PC-3 (cell line): ENCODE results near the gene KNCN. TPM values are rescaled to one million over a fixed set of nuclear protein-coding genes. Genes with fewer than 3 reads are reported as not detected.

Experiments
- ATAC-seq: fragments of 200-7000 bp; cut with Tn5 transposase; 2 replicates; pipeline ENCODE4 v1.9.1; 2020; ENCODE audit warnings: mild to moderate bottlenecking, moderate library complexity
- BruUV-seq: library from RNA; stranded (reverse); fragments of 400-500 nt; replicated peaks from 2 replicates; lab custom pipeline; 2021; lab: Mats Ljungman, UMichigan
- CTCF ChIA-PET: fragments of 300-600 bp; sonication (Branson Sonifier 250); formaldehyde crosslinking; loops from one replicate; lab custom pipeline; 2022; ENCODE audit warnings: antibody characterized with exemption; lab: Charles Lee
- POLR2A ChIA-PET: fragments of 300-600 bp; sonication (Branson Sonifier 250); formaldehyde crosslinking; loops from one replicate; lab custom pipeline; 2022; ENCODE audit warnings: antibody characterized with exemption; ENCODE audit not compliant: unreplicated experiment; lab: Charles Lee
- DNase-seq: peaks from one replicate; pipeline ENCODE4 v3.0.0-alpha.2; 2015
- H2AFZ ChIP-seq: fragments of 300-600 bp; sonication (generic); 2 replicates; pipeline ENCODE4 v1.6.0; 2016; ENCODE audit warnings: antibody characterized with exemption, low read length
- H3F3A ChIP-seq: fragments of 300-600 bp; sonication (generic); one replicate; pipeline ENCODE4 v1.6.0; 2017; ENCODE audit warnings: antibody characterized with exemption, low read length, control low read depth, mild to moderate bottlenecking; ENCODE audit not compliant: unreplicated experiment
- H3K27ac ChIP-seq: fragments of 300-600 bp; sonication (generic); 2 replicates; pipeline ENCODE4 v1.5.1; 2016; ENCODE audit warnings: mild to moderate bottlenecking, low read length
- H3K27me3 ChIP-seq: fragments of 300-600 bp; sonication (generic); 2 replicates; pipeline ENCODE4 v1.6.1; 2016; ENCODE audit warnings: low read length, mixed read lengths
- H3K36me3 ChIP-seq: fragments of 300-600 bp; sonication (generic); 2 replicates; pipeline ENCODE4 v1.6.1; 2016; ENCODE audit warnings: low read depth, mixed run types, low read length, mixed read lengths
- H3K4me1 ChIP-seq: fragments of 300-600 bp; sonication (generic); 2 replicates; pipeline ENCODE4 v1.5.1; 2016; ENCODE audit warnings: low read length; ENCODE audit not compliant: insufficient read depth
- H3K4me2 ChIP-seq: fragments of 300-600 bp; sonication (generic); 2 replicates; pipeline ENCODE4 v1.6.0; 2016; ENCODE audit warnings: low read length
- H3K4me3 ChIP-seq: fragments of 300-600 bp; sonication (generic); 2 replicates; pipeline ENCODE4 v1.5.1; 2016; ENCODE audit warnings: mild to moderate bottlenecking, low read length, mixed read lengths
- H3K79me2 ChIP-seq: fragments of 300-600 bp; sonication (generic); 2 replicates; pipeline ENCODE4 v1.6.1; 2017; ENCODE audit warnings: low read length, mixed read lengths
- H3K9ac ChIP-seq: fragments of 300-600 bp; sonication (generic); 2 replicates; pipeline ENCODE4 v1.6.0; 2016; ENCODE audit warnings: mild to moderate bottlenecking, low read length
- H3K9me2 ChIP-seq: fragments of 300-600 bp; sonication (generic); replicated peaks from 2 replicates; pipeline ENCODE4 v1.6.1; 2016; ENCODE audit warnings: mixed run types, low read length, mixed read lengths
- H3K9me3 ChIP-seq: fragments of 300-600 bp; sonication (generic); 2 replicates; pipeline ENCODE4 v1.6.1; 2016; ENCODE audit warnings: low read length, mixed read lengths
- H4K20me1 ChIP-seq: fragments of 300-600 bp; sonication (generic); 2 replicates; pipeline ENCODE4 v1.6.1; 2016; ENCODE audit warnings: low read length, mixed read lengths
- CTCF ChIP-seq: fragments of 300-600 bp; sonication (generic); conservative IDR thresholded peaks from 2 replicates; pipeline ENCODE4 v1.5.1; 2017; ENCODE audit warnings: antibody characterized with exemption, low read depth, mild to moderate bottlenecking, low read length
- EZH2 ChIP-seq: fragments of 300-600 bp; sonication (generic); IDR thresholded peaks from one replicate; pipeline ENCODE4 v1.6.1; 2017; ENCODE audit warnings: antibody characterized with exemption, mild to moderate bottlenecking, low read length; ENCODE audit not compliant: unreplicated experiment
- EZH2phosphoT487 ChIP-seq: fragments of 300-600 bp; sonication (generic); IDR thresholded peaks from 2 replicates; pipeline ENCODE4 v1.6.1; 2018; ENCODE audit warnings: mild to moderate bottlenecking, antibody characterized with exemption, low read length, borderline replicate concordance
- intact Hi-C: fragments of 100-400 bp; cut with micrococcal nuclease; formaldehyde crosslinking; loops from 2 replicates; pipeline ENCODE4 v1.9.0; 2023
- total RNA-seq: library from RNA; depleted of rRNA; stranded (reverse); fragments of >200 nt; gene quantifications from 2 replicates; pipeline ENCODE4 v1.2.3, GENCODE V29; 2014

KNCN gene
- total RNA-seq, 1 experiment from 2014 or later, result not detected

- no peaks in the 10 kb centered on the region for H3K27me3 ChIP-seq
- CTCF ChIA-PET, result no interaction called here
- H3K27ac ChIP-seq, result no peak overlapping the region
- TF ChIP-seq EZH2, result no peak
- TF ChIP-seq EZH2phosphoT487, result no peak
- TF ChIP-seq CTCF, result no peak
- no peaks in the 10 kb centered on the region for H4K20me1 ChIP-seq
- no peaks in the 10 kb centered on the region for H3K4me1 ChIP-seq
- no peaks in the 10 kb centered on the region for H3F3A ChIP-seq
- no peaks in the 10 kb centered on the region for H3K36me3 ChIP-seq
- no TSS peak for BruUV-seq
- H3K79me2 ChIP-seq, result no peaks in the 10 kb centered on the region
- POLR2A ChIA-PET, result no interaction called here
- H3K9me2 ChIP-seq, result no peaks in the 10 kb centered on the region
- no peak overlapping the region for H3K9ac ChIP-seq
- ATAC-seq, result no peak
- H3K4me2 ChIP-seq, result no peak overlapping the region
- intact Hi-C loops, result no loop called here
- H3K4me3 ChIP-seq, result no peak overlapping the region
- no peaks in the 10 kb centered on the region for H3K9me3 ChIP-seq
- no peak for DNase-seq
- no peak overlapping the region for H2AFZ ChIP-seq
Observed at GRCh38 chr1:46545784-46546183, 5.7 kb downstream of the KNCN start.

DNA sequence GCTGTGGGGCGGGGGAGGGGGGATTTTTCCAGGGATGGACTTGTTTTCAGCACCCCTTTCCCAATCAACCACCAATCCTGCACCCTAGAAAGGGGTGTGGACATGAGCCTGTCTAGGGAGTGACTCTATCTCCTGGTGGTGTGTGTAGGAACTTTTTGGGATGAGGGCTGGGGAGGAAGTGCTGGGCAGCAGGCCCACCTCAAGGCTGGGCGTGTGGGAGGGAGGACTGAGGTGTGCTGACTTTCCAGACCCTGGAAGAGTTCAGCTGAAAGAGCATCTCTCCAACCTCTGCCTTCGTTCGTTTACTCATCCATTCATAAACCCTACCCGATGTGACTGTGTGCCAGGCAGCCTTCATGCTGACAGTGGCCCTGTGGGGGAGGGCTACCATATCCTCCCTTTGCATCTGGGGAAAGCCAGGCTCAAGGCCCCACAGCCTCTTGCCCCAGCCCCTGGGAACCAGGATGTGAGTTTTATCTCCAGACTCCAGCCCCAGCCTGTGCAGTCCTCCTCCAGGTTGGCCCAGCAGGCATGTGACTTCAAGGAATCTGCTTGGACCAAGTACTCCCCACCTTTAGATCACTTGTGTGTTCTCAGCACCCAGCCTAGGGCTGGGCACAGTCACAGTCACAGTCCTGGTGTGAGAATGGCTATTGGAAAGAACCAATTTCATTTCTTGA lies 6.7 kb downstream of the KNCN start:
- Histone ChIP-seq H4K20me1 (no peaks in the 10 kb centered on the region), H3K4me3 (no peak overlapping the region), H3K9me2 (no peaks in the 10 kb centered on the region), H3K9ac (no peak overlapping the region), H3K79me2 (no peaks in the 10 kb centered on the region), H2AFZ (no peak overlapping the region), H3F3A (no peaks in the 10 kb centered on the region), H3K4me2 (no peak overlapping the region), H3K4me1 (peaks cover 2% of the 10 kb centered on the region; the same call in 1 of the 2 replicates), H3K36me3 (no peaks in the 10 kb centered on the region), H3K27ac (no peak overlapping the region), H3K9me3 (no peaks in the 10 kb centered on the region), H3K27me3 (no peaks in the 10 kb centered on the region)
- POLR2A ChIA-PET, result no interaction called here
- CTCF ChIA-PET, result no interaction called here
- BruUV-seq, result no TSS peak
- no peak for ATAC-seq
- intact Hi-C loops, result no loop called here
- TF ChIP-seq EZH2 (no peak), CTCF (no peak), EZH2phosphoT487 (no peak)
- DNase-seq, result no peak
